NCI-H526 (cell line): ENCODE measurements around the gene GALNT17.

ENCODE experiments used
- DNase-seq, 2 experiments: peaks; one replicate each; lab custom pipeline; 2025; lab: John Stamatoyannopoulos, UW

The GALNT17 gene

GRCh38 chr7:71746006-71746405 lies 614.1 kb downstream of the GALNT17 start:
- no peak for DNase-seq

DNA sequence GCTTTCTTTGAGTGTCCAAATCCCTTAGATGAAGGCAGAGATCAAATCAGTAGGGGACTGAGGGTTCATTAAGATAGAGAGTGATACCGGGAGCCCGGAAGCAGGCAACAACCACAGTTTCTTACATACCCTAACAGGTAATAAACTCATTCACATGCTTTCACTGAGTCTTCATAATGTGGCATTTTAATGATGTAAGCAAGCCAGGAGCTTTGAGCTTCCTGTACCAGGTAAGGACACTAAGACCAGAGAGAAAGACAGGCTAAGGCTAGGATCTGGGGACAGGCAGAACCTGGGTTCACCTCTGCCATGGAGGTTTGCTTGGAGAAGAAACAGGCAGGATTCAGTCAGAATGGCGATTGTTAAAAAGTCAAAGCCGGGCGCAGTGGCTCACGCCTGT lies 618.3 kb downstream of the GALNT17 start:
- no peak for DNase-seq

DNA sequence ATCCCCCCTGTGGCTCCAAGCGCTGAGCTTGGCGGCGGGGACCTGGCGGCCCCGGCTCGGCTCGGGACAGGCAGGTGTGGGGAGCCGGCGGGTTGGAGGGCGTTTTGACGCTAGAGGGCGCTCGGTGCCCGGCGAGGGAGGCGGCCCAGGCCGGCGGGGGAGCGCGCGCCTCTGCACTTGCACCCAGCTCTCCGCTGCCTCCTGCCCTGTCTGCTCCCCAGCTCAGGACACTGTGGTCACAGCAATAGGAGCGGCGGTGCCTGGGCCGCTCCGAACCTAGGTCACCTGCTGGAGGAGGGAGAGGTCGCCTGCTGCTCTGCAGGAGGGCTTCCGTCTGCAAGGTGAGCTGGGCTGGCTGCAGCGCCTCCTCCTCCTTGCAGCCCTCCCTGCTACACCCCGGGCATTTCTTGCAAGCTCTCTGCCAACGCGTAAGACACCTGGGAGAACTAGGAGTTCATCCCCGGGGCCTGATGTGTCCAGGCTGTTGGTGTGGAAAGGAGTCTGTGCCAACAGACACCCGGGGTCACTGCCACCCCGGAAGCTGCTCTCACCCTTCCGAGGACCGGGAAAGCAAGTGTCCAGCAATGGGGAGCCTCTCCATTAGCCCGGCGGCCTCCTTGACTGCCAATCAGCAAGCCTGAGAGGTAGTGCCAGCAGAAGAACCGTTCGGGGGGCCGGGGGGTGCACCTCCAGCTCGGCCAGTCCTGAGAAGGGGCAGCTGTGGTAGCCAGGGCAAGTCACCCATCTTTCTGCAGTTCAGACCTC lies 620.4 kb downstream of the GALNT17 start:
- DNase-seq = peak in 1 of 2 experiments; percentile 63

DNA sequence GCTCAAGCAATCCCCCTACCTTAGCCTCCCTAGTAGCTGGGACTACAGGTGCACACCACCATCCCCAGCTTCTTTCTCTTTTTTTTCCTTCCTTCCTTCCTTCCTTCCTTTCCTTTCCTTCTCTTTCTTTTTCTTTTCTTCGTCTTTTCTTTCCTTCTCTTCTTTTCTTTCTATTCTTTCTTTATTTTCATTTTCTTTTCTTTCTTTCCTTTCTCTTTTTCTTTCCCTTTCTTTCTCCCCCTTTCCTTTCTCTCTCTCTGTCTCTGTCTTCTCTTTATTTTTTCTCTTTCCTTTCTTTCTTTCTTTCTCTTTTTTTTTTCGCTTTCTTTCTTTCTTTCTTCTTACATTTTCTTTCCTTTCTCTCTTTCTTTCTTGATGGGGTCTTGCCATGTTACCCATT lies 621.3 kb downstream of the GALNT17 start:
- DNase-seq = no peak

DNA sequence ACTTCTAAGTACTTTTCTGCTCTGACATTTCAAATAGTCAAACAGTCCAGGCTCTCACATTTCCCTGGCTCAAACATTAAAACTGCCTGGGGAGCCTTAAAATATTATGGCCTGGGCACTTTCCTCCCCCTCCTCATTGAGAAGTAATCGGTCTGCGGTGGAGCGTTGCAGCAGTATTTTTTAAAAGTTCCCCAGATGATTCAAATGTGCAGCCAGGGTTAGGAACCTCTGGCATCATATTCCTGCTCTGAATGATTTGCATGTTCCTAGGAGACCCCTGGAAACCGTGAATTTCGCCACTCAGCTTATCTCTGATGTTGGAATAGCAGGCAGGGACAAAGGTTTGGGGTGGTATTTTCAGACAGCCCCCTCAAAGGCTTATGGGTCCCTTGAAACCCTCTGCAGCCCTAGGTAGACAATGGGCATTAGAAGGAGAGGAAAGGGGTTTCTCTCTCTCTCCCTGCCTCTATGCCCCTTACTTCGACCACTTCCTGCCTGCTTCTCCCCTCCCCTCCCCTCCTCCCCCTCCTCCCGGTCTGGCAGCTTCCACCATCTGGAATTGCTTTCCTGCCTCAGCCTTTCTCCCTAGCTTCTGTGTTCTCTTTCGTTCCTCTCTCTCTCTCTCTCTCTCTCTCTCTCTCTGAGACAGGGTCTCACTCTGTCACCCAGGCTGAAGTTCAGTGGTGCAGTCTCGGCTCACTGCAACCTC lies 622.2 kb downstream of the GALNT17 start:
- DNase-seq = peak in 1 of 2 experiments; percentile 1

DNA sequence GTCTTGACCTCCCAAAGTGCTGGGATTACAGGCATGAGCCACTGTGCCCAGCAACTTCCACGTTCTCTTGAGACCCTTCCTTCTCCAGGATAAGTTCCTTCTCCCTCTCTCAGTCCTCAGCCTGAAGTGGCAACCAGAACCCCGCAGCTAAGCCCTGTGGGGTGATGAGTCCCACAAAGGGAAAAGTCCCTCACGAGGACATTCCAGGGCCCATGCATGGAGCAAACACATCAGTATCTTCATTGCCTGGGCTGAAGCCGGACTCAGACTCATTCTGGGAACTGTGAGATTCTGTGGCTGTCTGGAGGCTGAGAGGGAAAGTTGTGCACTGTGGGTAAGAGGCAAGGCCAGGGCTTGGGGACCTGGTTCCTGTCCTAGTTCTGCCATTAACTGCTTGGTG lies 622.9 kb downstream of the GALNT17 start:
- DNase-seq = no peak

- DNase-seq = no peak
Measured at GRCh38 chr7:71761336-71761735, 629.4 kb downstream of the GALNT17 start.
